Measurements from ENCODE around the gene SYNE2.

GRCh38 chr14:64213086-64213485 lies 360.3 kb downstream of the SYNE2 start:
- TF ChIP-seq CTCF (IDR thresholded peaks at IDR 0.05), result no peak
- TF ChIP-seq SIN3A (IDR thresholded peaks at IDR 0.05; ENCODE audit: borderline replicate concordance, insufficient read depth, low read depth, low read length), result no peak
- no peak for TF ChIP-seq POLR2AphosphoS5 (IDR thresholded peaks at IDR 0.05; ENCODE audit: low read depth, low read length)

Measured in Panc1 (cell line).